Ascending aorta (tissue), 2 donors: ENCODE results near the gene EMILIN1. TPM values are rescaled to one million over a fixed set of nuclear protein-coding genes. Genes with fewer than 3 reads are reported as not detected.
"Not testable (repeated sequence)": the region's sequence is repeated elsewhere in the genome, so short reads cannot be mapped to it uniquely, and the experiment has no call there.

Source experiments
- DNase-seq, 2 donors: peaks; one replicate each; pipeline ENCODE4 v3.0.0-alpha.2; 2019; ENCODE audit warnings: low spot score in 2 of 2
- H3K27ac ChIP-seq, 2 donors: fragments of 200-600 bp; sonication (generic); one replicate each; pipeline ENCODE4 v1.5.1; 2016 to 2017; ENCODE audit warnings: mild to moderate bottlenecking in 1 of 2
- H3K27me3 ChIP-seq: fragments of 200-600 bp; sonication (generic); one replicate; pipeline ENCODE4 v1.5.1; 2017
- H3K36me3 ChIP-seq, 2 donors: fragments of 200-600 bp; sonication (generic); one replicate each; pipeline ENCODE4 v1.5.1; 2016
- H3K4me1 ChIP-seq, 2 donors: fragments of 200-600 bp; sonication (generic); one replicate each; pipeline ENCODE4 v1.5.1; 2016 to 2017; ENCODE audit warnings: mild to moderate bottlenecking in 1 of 2
- H3K4me3 ChIP-seq, 2 donors: fragments of 200-600 bp; sonication (generic); one replicate each; pipeline ENCODE4 v1.5.1; 2016 to 2017; ENCODE audit warnings: mild to moderate bottlenecking in 1 of 2
- H3K9me3 ChIP-seq, 2 donors: fragments of 200-600 bp; sonication (generic); one replicate each; pipeline ENCODE4 v1.5.1; 2016
- CTCF ChIP-seq, 3 experiments: fragments of 200-600 bp in 2 of 3; fragments of 450-650 bp in 1 of 3; sonication (generic) in 2 of 3; IDR thresholded peaks; one replicate each; pipeline ENCODE4 v1.5.1; 2016 to 2019; ENCODE audit warnings: antibody characterized with exemption in 3 of 3, mild to moderate bottlenecking in 1 of 3, moderate library complexity in 1 of 3
- intact Hi-C: fragments of 100-400 bp; cut with DNase I; formaldehyde crosslinking; loops from one replicate; pipeline ENCODE4 v1.15.1; 2023
- total RNA-seq: library from RNA; depleted of rRNA; stranded (reverse); fragments of >200 nt; gene quantifications from one replicate; pipeline ENCODE4 v1.1.0, GENCODE V29; 2016

Gene EMILIN1
- total RNA-seq, 1 donor from 2014 or later = 301 TPM

GRCh38 chr2:27109083-27109482, 30.7 kb downstream of the EMILIN1 start:
- DNase-seq = no peak
- intact Hi-C loops = no loop called here

GRCh38 chr2:27110603-27111352, 32.4 kb downstream of the EMILIN1 start:
- H3K27me3 ChIP-seq, H3K9me3 ChIP-seq, H3K4me1 ChIP-seq, DNase-seq, H3K36me3 ChIP-seq, H3K27ac ChIP-seq, H3K4me3 ChIP-seq: not testable (repeated sequence)
- intact Hi-C loops = loop anchor here (5.0 kb wide), 1 partner anchor 52 kb away; no protein-coding TSS in a partner anchor

More at GRCh38 chr2:27109083-27109482, 30.7 kb downstream of the EMILIN1 start:
- TF ChIP-seq CTCF (IDR thresholded peaks at IDR 0.05) = no peak
- H3K27me3 ChIP-seq = no peaks in the 10 kb centered on the region
- no peaks in the 10 kb centered on the region for H3K36me3 ChIP-seq
- no peaks in the 10 kb centered on the region for H3K4me1 ChIP-seq
- H3K27ac ChIP-seq = no peak overlapping the region
- H3K9me3 ChIP-seq = no peaks in the 10 kb centered on the region
- no peak overlapping the region for H3K4me3 ChIP-seq

- not testable (repeated sequence) for DNase-seq, H3K9me3 ChIP-seq, H3K27me3 ChIP-seq, H3K4me1 ChIP-seq, H3K27ac ChIP-seq, H3K36me3 ChIP-seq, H3K4me3 ChIP-seq
- intact Hi-C loops = loop anchor here (5.0 kb wide), 1 partner anchor 51 kb away; no protein-coding TSS in a partner anchor
Measured at GRCh38 chr2:27111392-27112078, 33.1 kb downstream of the EMILIN1 start.

- H3K9me3 ChIP-seq = no peaks in the 10 kb centered on the region
- no peak overlapping the region for H3K27ac ChIP-seq
- H3K4me1 ChIP-seq = peaks cover 3 to 6% of the 10 kb centered on the region in 2 donors
- H3K27me3 ChIP-seq = no peaks in the 10 kb centered on the region
- H3K36me3 ChIP-seq = no peaks in the 10 kb centered on the region
- no peak for DNase-seq
- H3K4me3 ChIP-seq = no peak overlapping the region
- TF ChIP-seq CTCF (IDR thresholded peaks at IDR 0.05) = no peak
- intact Hi-C loops = no loop called here
Measured at GRCh38 chr2:27115519-27115918, 37.1 kb downstream of the EMILIN1 start.

GRCh38 chr2:27117995-27118524, 39.6 kb downstream of the EMILIN1 start:
- DNase-seq = no peak
- H3K4me3 ChIP-seq = peak overlapping the region; percentile 62 to 63

More at GRCh38 chr2:27117995-27118524, 39.6 kb downstream of the EMILIN1 start:
- Histone ChIP-seq H3K27me3 (no peaks in the 10 kb centered on the region), H3K9me3 (no peaks in the 10 kb centered on the region), H3K4me1 (peaks cover 3 to 6% of the 10 kb centered on the region in 2 donors), H3K36me3 (no peaks in the 10 kb centered on the region), H3K27ac (no peak overlapping the region)
- TF ChIP-seq CTCF (IDR thresholded peaks at IDR 0.05) = no peak
- intact Hi-C loops = no loop called here
